GM12864 (cell line): ENCODE measurements around the gene CLINT1.
A peak's percentile ranks its signal among the peaks of the same experiment; 100 is the strongest.
"Not testable (repeated sequence)": the region's sequence is repeated elsewhere in the genome, so short reads cannot be mapped to it uniquely, and the experiment has no call there.

Experiments
- DNase-seq: peaks from one replicate; pipeline ENCODE4 v3.0.0-alpha.2; 2011; ENCODE audit warnings: low read depth
- H3K4me3 ChIP-seq: 2 replicates; pipeline ENCODE4 v1.5.1; 2011; ENCODE audit warnings: mild to moderate bottlenecking, low read depth, low read length, control low read depth
- CTCF ChIP-seq: IDR thresholded peaks from 2 replicates; pipeline ENCODE4 v1.5.1; 2011; ENCODE audit warnings: low read depth, mild to moderate bottlenecking, moderate library complexity, low read length, control low read depth, inconsistent platforms; ENCODE audit errors: missing control alignments

CLINT1 gene

GRCh38 chr5:157860898-157861890 is 2.2 kb upstream of the CLINT1 start:
- H3K4me3 ChIP-seq, result no peak overlapping the region
- DNase-seq, result peak; percentile 92
- no peak for TF ChIP-seq CTCF

- peak overlapping the region; percentile 82 for H3K4me3 ChIP-seq
- no peak for TF ChIP-seq CTCF
- no peak for DNase-seq
Measured at GRCh38 chr5:157859227-157859575, 256 bp upstream of the CLINT1 start.

- no peak for DNase-seq
- peak overlapping the region; percentile 82 for H3K4me3 ChIP-seq
- TF ChIP-seq CTCF, result no peak
Measured at GRCh38 chr5:157857816-157858526, 974 bp downstream of the CLINT1 start.

GRCh38 chr5:157855404-157855994 is 3.4 kb downstream of the CLINT1 start:
- peak; percentile 53 for TF ChIP-seq CTCF
- no peak overlapping the region for H3K4me3 ChIP-seq
- no peak for DNase-seq

- DNase-seq, H3K4me3 ChIP-seq: not testable (repeated sequence)
Measured at GRCh38 chr5:157853365-157853764, 5.6 kb downstream of the CLINT1 start.

- TF ChIP-seq CTCF, result no peak
- DNase-seq, result no peak
- H3K4me3 ChIP-seq, result no peak overlapping the region
Measured at GRCh38 chr5:157845914-157846598, 12.9 kb downstream of the CLINT1 start.

GRCh38 chr5:157842787-157843186 is 16.2 kb downstream of the CLINT1 start:
- H3K4me3 ChIP-seq, result no peak overlapping the region
- TF ChIP-seq CTCF, result no peak
- no peak for DNase-seq
